ENCODE results near the gene RAD51C. TPM values are rescaled to one million over a fixed set of nuclear protein-coding genes. Genes with fewer than 3 reads are reported as not detected.

RAD51C gene
- 27.9 and 39.4 TPM in 2 replicates for total RNA-seq

GRCh38 chr17:58692239-58693055 lies at the start of gene RAD51C:
TSS of gene RAD51C (plus strand) at chr17:58692602. CDS start at chr17:58692644, 42 bp downstream.

GRCh38 chr17:58691701-58692238 lies 632 bp upstream of the RAD51C start, which contains the start of gene TEX14:
TSS of gene TEX14 (minus strand) at chr17:58692045. CDS start at chr17:58652001, 40,044 bp downstream.

GRCh38 chr17:58755577-58756245 lies 63.3 kb downstream of the RAD51C start, which contains the start of gene PPM1E:
TSS of gene PPM1E (plus strand) at chr17:58755854.

Other genes starting within 250 kb of the RAD51C start
- gene HSF5, start 204.2 kb upstream of the RAD51C start, total RNA-seq = under 0.01 TPM in 2 replicates
- 38.8 and 50.0 TPM in 2 replicates for gene MTMR4, start 178.0 kb upstream of the RAD51C start, total RNA-seq
- gene TEX14, start 557 bp upstream of the RAD51C start, total RNA-seq = under 0.01 TPM in 1 of 2 replicates, not detected in the other
- gene PPM1E, start 63.3 kb downstream of the RAD51C start, total RNA-seq = under 0.01 TPM in 1 of 2 replicates, not detected in the other

Data from epithelial cell of umbilical artery (primary cell).